Mammary epithelial cell (primary cell): ENCODE results near the gene ATP8B3.

Experiments
- CTCF ChIP-seq, 2 donors: IDR thresholded peaks in 1 of 2; conservative IDR thresholded peaks in 1 of 2; 2 replicates each; pipeline ENCODE4 v1.5.1; 2011 to 2012; ENCODE audit warnings: inconsistent platforms in 2 of 2, low read length in 2 of 2, mild to moderate bottlenecking in 2 of 2, control low read depth in 1 of 2, low read depth in 1 of 2; ENCODE audit not compliant: insufficient read depth in 1 of 2; ENCODE audit errors: extremely low read depth in 1 of 2
- EZH2 ChIP-seq: IDR thresholded peaks from 2 replicates; pipeline ENCODE4 v1.6.1; 2012; ENCODE audit warnings: low read length, inconsistent platforms, borderline replicate concordance

DNA sequence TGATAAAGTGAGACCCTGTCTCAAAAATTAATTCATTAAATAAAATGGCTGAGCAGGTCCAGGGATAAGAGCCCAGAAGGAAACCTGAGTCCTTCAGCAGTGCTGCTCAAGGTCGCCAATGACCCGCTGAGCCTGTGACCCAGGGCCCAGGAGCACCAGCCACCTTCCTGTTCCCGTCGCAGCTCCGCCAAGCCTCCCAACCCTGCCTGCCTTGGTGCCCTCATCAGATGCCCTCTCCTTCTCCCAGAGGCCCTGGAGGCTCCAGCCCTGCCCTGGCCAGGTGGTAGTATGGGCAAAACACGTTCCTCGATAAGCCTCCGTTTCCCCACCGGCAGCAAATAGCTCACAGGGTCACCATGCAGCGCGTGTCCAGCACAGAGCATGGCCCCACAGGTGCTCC, 33.6 kb upstream of the ATP8B3 start:
- TF ChIP-seq EZH2 = no peak
- no peak for TF ChIP-seq CTCF (conservative IDR thresholded peaks at IDR 0.05 in 1 of 2, IDR thresholded peaks at IDR 0.05 in 1 of 2; ENCODE audit: extremely low read depth in 1 of 2, insufficient read depth in 1 of 2, low read depth in 1 of 2, low read length in 2 of 2)
